Neural cell (in vitro differentiated cells): ENCODE data around the gene MKNK1.

Experiments used
- CTCF ChIP-seq: fragments of 450-650 bp; IDR thresholded peaks from 2 replicates; pipeline ENCODE4 v1.5.1; 2014; ENCODE audit warnings: antibody characterized with exemption, mild to moderate bottlenecking, moderate library complexity; ENCODE audit not compliant: poor library complexity, severe bottlenecking
- TAF1 ChIP-seq: IDR thresholded peaks from 2 replicates; pipeline ENCODE4 v1.6.1; 2012; ENCODE audit warnings: low read depth

GRCh38 chr1:46517932-46518498, 86.1 kb downstream of the MKNK1 start:
- TF ChIP-seq TAF1 (no peak), CTCF (no peak)
